Measurements from ENCODE around the gene SRPRB. TPM values are rescaled to one million over a fixed set of nuclear protein-coding genes. Genes with fewer than 3 reads are reported as not detected.

Gene SRPRB
- polyA plus RNA-seq, 2 of the 4 experiments (the other 2 are of a cell fraction) = 41.9 to 64.6 TPM

- no peaks in the 10 kb centered on the region for H3K9me3 ChIP-seq
- ATAC-seq (no peak), FAIRE-seq (no peak), DNase-seq (ENCODE audit: low read depth in 1 of 2, low spot score in 1 of 2) (no peak)
- 86% methylated on average over 4 of the region's 4 CpGs for WGBS (ENCODE audit: missing lambda C conversion rate)
- H3K27ac ChIP-seq = no peak overlapping the region
- no peak overlapping the region for H3K4me3 ChIP-seq
- H3K4me1 ChIP-seq = no peaks in the 10 kb centered on the region
- no peak overlapping the region for H3K4me2 ChIP-seq
- no peak for TF ChIP-seq CHD2 (IDR thresholded peaks at IDR 0.05; ENCODE audit: low read length, partially characterized antibody)
- TF ChIP-seq CHD4 (IDR thresholded peaks at IDR 0.05; ENCODE audit: borderline replicate concordance) = no peak
- no peak for TF ChIP-seq FOSL2 (IDR thresholded peaks at IDR 0.05)
- no peak for TF ChIP-seq FOSL2 (CRISPR knock-in tag; IDR thresholded peaks at IDR 0.05)
- TF ChIP-seq ESRRA (IDR thresholded peaks at IDR 0.05; ENCODE audit: borderline replicate concordance, low read length) = no peak
- TF ChIP-seq JUN (IDR thresholded peaks at IDR 0.05) = no peak
- ChIA-PET CTCF (interaction anchor here (0.6 kb wide), 1 partner anchor 12 kb away, joined by 3 read pairs; no protein-coding TSS in a partner anchor), POLR2A (no interaction called here)
Observed at GRCh38 chr3:133820129-133820528, 14.5 kb downstream of the SRPRB start.

DNA sequence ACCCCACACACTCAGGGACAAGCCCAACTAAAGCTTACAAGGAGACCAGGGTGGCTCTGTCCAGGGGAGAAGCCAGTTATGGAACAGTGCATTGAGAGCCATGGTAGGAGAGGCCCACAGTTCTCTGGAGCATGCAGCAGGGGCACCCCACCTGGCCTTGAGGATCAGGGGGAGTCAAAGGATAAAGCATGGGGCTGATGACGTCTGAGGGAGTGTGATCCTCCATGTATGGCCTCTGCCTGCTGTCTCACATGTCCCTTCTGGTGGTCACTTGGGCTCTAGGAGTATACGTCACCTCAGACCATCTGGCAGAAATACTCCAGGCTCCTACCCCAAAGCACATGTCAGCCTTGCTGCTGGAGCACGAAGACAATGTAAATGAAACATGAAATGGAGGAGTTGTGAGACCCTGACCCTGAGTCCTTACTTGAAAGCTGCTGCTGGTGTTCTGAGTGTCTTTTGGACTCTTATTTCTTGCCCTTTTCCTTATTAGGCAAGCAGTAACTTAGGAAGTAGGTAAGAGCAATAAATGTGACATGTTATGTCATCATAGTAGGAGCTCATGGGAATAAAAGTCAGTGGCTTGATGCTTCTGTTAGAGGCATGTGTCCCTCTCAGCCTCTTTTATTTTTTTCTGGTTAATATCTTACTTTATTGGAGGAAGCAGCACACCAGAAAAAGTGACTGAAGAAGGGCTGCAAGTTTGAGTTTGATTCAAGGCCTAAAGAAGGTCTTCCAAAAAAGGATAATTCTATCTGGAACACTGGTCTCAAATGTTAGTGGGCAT, 15.5 kb downstream of the SRPRB start:
- DNase-seq (ENCODE audit: low read depth in 1 of 2, low spot score in 1 of 2) = no peak
- no peak overlapping the region for H3K27ac ChIP-seq
- ChIA-PET POLR2A (no interaction called here), CTCF (no interaction called here)
- 65% methylated on average over 3 of the region's 3 CpGs for whole genome bisulfite sequencing (ENCODE audit: missing lambda C conversion rate)
- TF ChIP-seq EP300 (IDR thresholded peaks at IDR 0.05) = no peak
- TF ChIP-seq TFCP2L1 (CRISPR knock-in tag; IDR thresholded peaks at IDR 0.05) = no peak
- no peak for TF ChIP-seq KDM5A (IDR thresholded peaks at IDR 0.05)
- no peak for TF ChIP-seq CBX8 (IDR thresholded peaks at IDR 0.05)
- no peak for TF ChIP-seq CHD4 (IDR thresholded peaks at IDR 0.05; ENCODE audit: borderline replicate concordance)
- no peak for TF ChIP-seq HOXA7 (CRISPR knock-in tag; IDR thresholded peaks at IDR 0.05)
- TF ChIP-seq ATOH8 (CRISPR knock-in tag; IDR thresholded peaks at IDR 0.05; ENCODE audit: low read depth) = no peak
- no peak for TF ChIP-seq GATA3 (IDR thresholded peaks at IDR 0.05; ENCODE audit: borderline replicate concordance)
- no peak for TF ChIP-seq POLR2AphosphoS2 (conservative IDR thresholded peaks at IDR 0.05; ENCODE audit: low read length)
- no peak for TF ChIP-seq POLR2A (IDR thresholded peaks at IDR 0.05; ENCODE audit: low read length)
- no peak for TF ChIP-seq PBX3 (IDR thresholded peaks at IDR 0.05)
- no peak for TF ChIP-seq RCOR1 (IDR thresholded peaks at IDR 0.05; ENCODE audit: low read depth, low read length)
- TF ChIP-seq NPAS2 (CRISPR knock-in tag; IDR thresholded peaks at IDR 0.05; ENCODE audit: borderline replicate concordance) = no peak
- no peak for TF ChIP-seq KDM1A (IDR thresholded peaks at IDR 0.05; ENCODE audit: low read depth)
- TF ChIP-seq BHLHE40 (IDR thresholded peaks at IDR 0.05; ENCODE audit: low read depth, low read length) = no peak
- H3K4me2 ChIP-seq = no peak overlapping the region
- no peak for ATAC-seq
- H3K4me3 ChIP-seq = no peak overlapping the region
- no peaks in the 10 kb centered on the region for H3K9me3 ChIP-seq
- no peaks in the 10 kb centered on the region for H3K4me1 ChIP-seq
- no peak for FAIRE-seq

DNA sequence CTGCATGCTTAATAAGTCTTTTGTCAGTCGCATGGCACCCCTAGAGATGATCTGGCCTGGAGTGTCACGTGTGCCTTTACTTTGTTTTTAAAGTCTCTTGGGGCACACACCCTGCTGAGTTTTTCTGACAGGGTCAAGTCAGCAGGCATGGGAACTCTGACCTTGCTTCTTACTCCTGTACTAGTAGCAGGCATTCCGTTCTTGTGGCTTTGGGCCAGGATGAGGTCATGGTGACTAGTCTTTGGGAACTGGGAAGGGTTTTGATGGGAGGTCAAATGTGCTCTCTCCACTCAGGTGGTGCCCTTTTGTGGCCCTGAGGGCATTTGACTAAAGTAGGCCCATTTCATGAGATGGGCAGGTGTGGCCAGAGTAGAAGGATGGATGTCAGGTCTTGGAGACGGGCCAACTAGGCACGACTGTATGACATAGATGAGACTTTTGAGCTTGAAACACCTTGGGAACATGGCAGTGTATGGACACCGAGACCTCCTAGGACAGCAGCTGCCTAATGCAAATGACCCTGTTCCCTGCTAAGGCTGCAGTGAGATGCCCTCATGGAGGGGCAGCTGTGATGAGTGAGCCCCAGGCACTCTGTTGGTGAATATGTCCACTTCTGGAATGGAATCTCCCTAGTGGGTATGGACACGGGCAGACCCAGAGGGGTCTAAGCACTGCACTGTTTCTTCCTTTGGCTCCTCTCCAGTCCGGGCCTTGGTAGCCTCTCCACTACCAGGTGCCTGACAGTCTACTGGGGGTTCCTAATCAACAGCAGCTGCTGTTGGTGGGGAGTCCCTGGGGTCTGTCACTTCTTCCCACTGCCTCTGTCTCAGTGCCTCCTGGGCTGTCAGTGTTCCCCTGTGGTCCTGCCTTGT, 16.4 kb downstream of the SRPRB start:
- FAIRE-seq (no peak), ATAC-seq (no peak), DNase-seq (ENCODE audit: low read depth in 1 of 2, low spot score in 1 of 2) (no peak)
- no peak overlapping the region for H3K4me2 ChIP-seq
- H3K27ac ChIP-seq = no peak overlapping the region
- ChIA-PET CTCF (interaction anchor here (1.0 kb wide), 1 partner anchor 106 kb away, joined by 3 read pairs; no protein-coding TSS in a partner anchor), POLR2A (no interaction called here)
- H3K9me3 ChIP-seq = no peaks in the 10 kb centered on the region
- TF ChIP-seq TFCP2L1 (CRISPR knock-in tag; IDR thresholded peaks at IDR 0.05) (no peak), CHD2 (IDR thresholded peaks at IDR 0.05; ENCODE audit: low read length, partially characterized antibody) (no peak), HDAC2 (IDR thresholded peaks at IDR 0.05) (no peak), NPAS2 (CRISPR knock-in tag; IDR thresholded peaks at IDR 0.05; ENCODE audit: borderline replicate concordance) (no peak), RARB (CRISPR knock-in tag; IDR thresholded peaks at IDR 0.05) (no peak)
- H3K4me1 ChIP-seq = no peaks in the 10 kb centered on the region
- H3K4me3 ChIP-seq = no peak overlapping the region
- WGBS (ENCODE audit: missing lambda C conversion rate) = 92% methylated on average over 8 of the region's 8 CpGs

Data from A549 (cell line).